AML-193 (cell line): ENCODE data around the gene NEUROD1.
A peak's percentile ranks its signal among the peaks of the same experiment; 100 is the strongest.
"Not testable (repeated sequence)": the region's sequence is repeated elsewhere in the genome, so short reads cannot be mapped to it uniquely, and the experiment has no call there.

Experiments used
- DNase-seq, 2 experiments: peaks; one replicate each; lab custom pipeline; 2025; lab: John Stamatoyannopoulos, UW

The NEUROD1 gene

GRCh38 chr2:181680055-181680936 is at the start of gene NEUROD1:
TSS of gene NEUROD1 (minus strand) at chr2:181680517. CDS start at chr2:181678860, 1,657 bp downstream.
- DNase-seq = no peak

- DNase-seq = no peak
These were observed 45.2 kb upstream of the NEUROD1 start for GRCh38 chr2:181725476-181725875.

GRCh38 chr2:181724662-181725061 is 44.3 kb upstream of the NEUROD1 start:
- no peak for DNase-seq

GRCh38 chr2:181723731-181724130 is 43.4 kb upstream of the NEUROD1 start:
- DNase-seq = no peak

- DNase-seq = peak; percentile 81 to 84
These were observed 34.8 kb upstream of the NEUROD1 start for GRCh38 chr2:181715033-181715630.

DNA sequence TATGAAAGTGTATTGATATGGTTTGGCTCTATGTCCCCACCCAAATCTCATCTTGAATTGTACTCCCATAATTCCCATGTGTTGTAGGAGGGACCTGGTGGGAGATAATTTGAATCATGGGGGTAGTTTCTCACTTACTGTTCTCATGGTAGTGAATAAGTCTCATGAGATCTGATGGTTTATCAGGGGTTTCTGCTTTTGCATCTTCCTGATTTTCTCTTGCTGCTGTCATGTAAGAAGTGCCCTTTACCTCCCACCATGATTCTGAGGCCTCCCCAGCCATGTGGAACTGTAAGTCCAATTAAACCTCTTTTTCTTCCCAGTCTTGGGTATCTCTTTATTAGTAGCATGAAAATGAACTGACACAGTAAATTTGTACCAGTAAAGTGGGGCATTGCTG is 30.7 kb upstream of the NEUROD1 start:
- not testable (repeated sequence) for DNase-seq

- not testable (repeated sequence) for DNase-seq
These were observed 22.2 kb upstream of the NEUROD1 start for GRCh38 chr2:181702519-181702918.

DNA sequence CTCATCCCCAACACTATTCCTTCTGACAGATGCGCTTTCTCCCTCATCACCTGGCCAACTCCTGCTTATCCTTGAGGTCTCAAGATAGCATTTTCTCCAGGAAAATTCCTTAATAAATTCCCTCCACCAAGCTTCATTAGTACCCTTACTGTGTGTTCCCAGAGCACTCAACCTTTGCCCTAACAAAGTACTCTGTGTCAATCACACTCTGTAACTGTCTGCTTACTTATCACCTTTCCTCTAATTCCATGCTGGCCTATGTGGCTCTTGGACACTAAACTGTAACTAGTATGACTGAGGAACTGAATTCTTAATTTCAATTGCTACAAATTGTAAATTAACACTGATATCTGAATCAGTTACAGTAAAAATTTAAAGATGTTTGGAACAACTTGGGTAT is 17.9 kb upstream of the NEUROD1 start:
- no peak for DNase-seq

DNA sequence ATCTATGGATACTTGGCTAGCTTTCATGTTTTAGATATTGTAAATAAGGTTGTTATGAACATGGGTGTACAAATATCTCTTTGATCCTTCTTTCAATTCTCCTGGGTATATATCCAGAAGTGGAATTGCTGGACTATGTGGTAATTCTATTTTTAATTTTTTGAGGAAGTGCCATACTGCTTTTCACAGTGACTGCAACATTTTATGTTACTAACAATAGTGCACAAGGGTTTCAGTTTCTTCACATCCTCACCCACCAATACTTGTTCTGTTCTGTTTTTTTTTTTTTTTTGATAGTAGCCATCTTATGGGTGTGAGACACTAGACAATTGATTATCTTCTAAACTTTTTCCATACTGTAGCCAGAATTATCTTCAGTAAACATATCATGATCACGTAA is 17.3 kb upstream of the NEUROD1 start:
- DNase-seq = peak; percentile 80

GRCh38 chr2:181697126-181697525 is 16.8 kb upstream of the NEUROD1 start:
- DNase-seq = peak; percentile 56

DNA sequence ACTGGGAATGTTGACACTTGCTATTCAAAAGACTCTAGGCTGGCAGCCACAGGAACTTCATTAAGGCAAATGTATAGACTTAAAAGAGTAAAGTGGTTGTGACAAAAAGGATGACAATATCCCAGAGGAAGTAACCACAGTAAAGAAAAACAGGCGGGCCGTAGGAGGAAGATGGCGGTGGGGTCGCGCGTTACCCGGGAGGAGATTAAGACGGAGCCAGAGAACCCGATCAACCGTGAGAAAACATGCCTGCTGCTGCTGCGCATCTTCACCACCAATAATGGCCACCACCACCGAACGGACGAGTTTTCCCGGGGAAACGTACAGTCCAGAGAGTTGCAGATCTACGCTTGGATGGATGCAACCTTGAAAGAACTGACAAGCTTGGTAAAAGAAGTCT is 14.0 kb upstream of the NEUROD1 start:
- no peak for DNase-seq

DNA sequence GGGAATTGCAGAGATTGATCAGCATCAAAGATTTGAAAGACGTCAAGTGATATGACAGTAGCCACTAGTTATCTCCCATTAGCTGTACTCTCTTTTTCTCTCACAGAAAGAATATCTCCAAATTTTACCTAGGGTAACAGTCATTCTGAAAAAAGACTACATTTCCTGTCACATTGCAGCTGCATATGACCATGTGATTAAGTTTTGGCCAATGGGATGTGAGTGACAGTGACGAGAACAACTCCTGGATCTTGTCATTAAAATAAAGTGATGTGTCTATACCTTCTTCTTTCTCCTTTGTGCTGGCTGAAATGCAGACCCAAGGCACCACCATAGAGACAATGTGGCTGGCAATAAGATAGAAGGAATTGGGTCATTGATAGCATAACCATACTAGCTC is 10.5 kb upstream of the NEUROD1 start:
- no peak for DNase-seq

DNA sequence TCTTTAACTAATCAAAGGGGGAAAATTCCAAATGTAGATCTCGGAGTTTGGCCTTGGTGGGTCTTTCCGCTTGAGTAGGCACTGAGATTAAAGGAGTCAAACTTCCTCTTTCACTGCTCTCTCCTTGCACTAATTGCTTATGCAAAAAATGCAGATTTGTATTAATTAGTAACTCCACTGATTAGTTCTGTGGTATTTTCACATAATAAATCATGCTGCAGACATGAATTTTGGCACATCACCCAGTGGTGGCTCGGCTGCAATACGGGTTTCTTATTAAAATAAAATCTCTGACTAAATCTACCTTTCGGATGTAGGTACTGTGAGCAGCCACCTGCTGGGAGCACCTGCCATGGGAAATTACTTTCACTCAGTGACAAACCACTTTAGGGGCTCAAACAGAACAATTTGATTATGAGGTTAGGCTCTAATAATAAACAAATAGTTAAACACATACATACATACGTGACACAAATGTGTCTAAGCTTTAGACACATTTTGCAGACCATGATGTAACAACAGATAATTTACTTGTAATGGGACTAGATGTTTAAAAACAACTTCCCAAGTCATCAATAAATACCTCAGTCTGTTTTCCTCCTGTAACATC is 6.4 kb upstream of the NEUROD1 start:
- no peak for DNase-seq

- no peak for DNase-seq
These were observed 4.9 kb upstream of the NEUROD1 start for GRCh38 chr2:181685150-181685688.

DNA sequence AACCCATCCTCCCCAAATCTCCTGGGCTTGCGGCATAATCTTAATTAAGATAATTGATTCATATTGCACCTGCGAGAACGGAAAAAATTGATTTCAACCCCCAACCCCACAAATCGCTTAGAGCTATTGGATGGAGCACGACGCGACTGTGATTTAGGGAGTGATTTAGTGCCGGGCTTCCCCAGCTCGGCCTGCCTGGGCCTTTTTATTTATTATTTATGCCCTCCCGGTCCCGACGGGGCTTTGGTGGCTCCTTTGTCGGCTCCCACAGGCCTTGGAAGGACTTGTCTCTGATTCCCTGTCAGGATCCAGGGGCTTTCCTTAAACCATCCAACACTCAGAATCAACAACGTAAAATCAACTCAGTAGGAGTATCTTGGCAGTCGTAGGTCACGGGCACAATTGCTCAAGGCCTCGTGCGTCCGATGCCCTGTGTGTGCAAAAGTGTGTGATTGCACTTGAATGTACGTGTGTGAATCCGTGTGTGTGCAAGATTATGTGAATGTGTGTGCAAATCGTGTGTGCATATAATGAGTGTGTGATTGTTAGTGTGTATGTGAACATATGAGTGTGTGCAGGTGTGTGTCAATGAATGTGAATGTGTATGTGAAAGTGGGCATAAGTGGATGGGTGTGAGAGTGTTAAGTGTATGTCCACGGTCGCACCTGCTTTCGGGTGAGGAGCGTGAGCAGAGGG is 4.3 kb upstream of the NEUROD1 start:
- DNase-seq = no peak

DNA sequence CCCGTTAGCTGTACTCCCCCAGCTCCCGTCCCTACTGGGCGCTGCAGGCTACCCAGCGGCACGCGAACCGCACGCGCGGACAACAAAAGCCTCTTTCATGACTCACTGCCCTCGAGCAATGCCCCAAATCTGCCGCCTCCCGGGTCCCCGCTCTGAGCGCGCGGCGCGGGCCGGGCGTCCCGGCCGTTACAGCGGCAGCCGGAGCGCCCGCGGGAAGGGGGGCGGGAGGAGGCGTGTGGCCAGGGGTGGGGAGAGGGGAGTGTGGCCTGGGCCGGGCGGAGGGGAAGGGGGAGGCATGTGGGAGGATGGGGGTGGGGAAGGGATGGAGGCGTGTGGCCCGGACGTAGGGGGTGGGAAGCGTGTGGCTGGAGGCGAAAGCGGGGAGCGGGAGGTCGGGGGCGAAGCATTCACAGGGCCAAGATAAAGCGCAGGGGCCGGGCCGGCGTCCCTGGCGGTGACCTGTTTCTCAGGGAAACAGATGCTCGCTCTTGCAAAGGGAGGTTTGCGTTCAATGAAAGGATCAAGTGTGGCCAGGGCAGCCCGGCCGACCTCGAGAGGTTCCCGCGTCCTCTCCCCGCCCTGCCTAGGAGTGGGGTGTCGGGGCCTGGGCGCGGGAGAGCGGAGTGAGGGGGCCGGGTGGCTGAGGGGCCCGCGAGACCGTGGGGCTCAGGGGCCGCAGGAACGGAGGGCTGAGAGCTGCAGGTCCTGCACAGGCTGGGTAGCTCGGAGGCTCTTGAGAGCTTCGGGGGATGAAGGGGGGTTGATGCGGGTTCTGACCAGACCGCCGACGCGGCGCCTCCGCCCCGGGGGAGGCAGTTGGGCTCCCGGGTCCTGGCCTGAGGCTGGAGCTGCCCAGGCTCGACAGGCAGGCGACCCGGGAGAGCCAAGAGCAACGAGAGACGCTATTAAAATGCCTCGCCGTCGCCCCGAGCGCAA is 3.5 kb upstream of the NEUROD1 start:
- DNase-seq = no peak

GRCh38 chr2:181682795-181683517 is 2.6 kb upstream of the NEUROD1 start:
- no peak for DNase-seq

DNA sequence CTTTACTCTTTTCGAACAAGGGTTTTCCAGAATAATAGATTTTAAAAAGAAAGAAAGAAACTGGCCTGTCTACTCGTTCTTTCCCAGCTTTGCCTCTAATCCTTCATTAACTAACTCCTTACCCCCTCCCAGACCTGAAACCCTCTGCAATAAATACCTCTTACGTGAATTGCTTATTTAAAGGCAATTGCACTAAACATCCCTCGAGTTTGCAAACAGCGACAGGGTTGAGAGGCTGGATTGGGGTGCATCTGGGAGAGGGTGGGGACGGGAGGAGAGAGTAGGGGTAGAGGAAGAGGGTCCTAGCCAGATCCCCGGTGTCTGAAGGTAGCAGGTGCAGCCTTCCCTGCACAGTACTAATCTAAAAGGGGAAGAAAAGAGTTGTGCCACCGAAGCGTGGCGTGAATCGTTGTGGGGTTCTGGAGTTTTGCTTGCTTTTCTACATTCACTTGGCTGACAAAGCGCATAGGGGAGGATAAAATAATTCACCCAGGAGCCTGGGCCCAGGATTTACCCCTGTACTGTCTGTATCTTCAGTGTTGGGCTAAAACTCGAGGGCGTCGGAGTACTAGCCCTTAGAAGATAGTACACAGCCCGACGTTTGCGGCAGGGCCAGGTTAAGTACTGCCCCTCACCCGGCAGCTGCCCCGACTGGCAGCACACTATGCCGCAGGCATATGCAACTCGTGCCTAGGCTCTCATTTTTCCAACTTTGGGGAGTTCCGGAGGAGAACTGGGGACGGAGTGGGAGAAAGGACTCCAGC is 1.9 kb upstream of the NEUROD1 start:
- DNase-seq = no peak
